Measurements from ENCODE around the gene TSC22D2.
"Not testable (repeated sequence)": the region's sequence is repeated elsewhere in the genome, so short reads cannot be mapped to it uniquely, and the experiment has no call there.

TSC22D2 gene

DNA sequence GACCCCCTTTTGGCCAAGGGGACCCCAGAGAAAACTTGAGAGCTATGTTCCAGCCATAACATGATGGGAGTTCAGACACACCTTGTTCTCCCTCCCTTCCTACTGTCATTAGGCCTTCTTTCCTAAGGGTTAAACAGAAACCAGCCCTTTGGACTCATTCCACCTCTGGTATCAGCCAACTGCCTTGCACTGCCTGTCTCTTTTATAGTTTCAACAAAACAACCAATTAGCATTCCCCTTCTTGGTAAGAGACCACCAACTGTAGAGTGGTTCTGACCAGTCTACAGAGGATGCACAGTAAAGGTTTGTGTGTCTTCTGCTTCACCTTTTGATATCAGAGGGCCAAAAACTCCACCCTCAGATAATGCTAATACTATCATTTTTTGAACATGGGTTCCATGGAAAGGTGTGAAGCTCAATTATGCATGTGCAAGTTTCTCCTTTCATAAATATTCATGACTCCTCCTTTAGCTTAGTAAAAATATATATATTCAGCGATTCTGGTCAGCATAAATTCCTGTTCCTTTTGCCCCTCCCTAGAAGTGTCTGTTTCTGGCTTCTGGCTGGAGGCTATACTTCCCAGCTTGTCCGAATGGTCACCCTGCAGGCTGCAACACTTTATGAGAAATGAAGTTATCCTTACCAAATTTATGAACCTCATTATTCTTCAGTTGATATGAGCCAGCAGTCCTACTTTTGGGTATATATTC lies 82.3 kb downstream of the TSC22D2 start:
- DNase-seq = no peak

DNA sequence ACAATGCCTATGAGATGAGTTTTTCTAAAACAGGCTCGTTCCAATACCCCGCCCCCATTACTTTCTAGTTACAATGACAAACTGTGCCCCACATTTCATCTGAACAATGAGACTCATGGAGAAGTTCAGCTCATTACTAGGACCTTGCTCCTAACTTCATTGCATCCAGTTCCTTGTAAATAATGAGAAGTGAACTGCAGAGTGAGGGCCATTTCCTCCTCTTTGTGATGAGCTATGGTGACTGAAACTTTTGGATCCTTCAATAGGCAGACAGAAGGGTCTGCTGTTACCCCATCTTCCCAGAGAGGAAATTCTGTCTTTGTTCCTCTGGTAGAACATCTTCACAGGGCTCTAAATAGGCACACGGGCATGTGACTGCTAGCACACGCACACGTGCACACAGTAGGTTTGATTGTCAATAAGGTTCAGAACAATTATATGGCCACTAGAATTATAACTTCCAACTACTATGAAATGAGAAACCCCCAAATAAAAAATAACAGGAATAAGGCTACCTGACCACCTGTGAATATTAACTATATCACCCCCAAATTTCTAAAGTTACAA lies 86.4 kb downstream of the TSC22D2 start:
- no peak for DNase-seq

DNA sequence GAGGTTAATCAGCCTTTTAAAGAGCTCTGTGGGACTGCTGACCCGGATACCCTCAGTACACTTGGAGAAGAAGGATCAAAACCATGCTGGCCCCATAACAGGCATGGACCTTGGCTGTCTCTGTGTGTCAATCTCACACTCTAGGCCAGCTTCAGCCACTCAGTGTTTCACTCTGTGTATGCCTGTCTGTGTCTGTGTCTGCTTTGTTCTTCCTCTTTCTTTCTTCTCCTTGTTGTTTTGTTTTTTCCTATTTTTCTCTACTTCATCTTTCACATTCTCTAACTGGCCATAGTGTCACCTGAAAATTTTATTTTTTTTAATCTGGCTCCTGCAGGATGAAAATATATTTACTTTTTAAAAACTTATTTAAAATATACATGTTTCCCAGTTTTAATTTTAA lies 87.1 kb downstream of the TSC22D2 start:
- DNase-seq = no peak

DNA sequence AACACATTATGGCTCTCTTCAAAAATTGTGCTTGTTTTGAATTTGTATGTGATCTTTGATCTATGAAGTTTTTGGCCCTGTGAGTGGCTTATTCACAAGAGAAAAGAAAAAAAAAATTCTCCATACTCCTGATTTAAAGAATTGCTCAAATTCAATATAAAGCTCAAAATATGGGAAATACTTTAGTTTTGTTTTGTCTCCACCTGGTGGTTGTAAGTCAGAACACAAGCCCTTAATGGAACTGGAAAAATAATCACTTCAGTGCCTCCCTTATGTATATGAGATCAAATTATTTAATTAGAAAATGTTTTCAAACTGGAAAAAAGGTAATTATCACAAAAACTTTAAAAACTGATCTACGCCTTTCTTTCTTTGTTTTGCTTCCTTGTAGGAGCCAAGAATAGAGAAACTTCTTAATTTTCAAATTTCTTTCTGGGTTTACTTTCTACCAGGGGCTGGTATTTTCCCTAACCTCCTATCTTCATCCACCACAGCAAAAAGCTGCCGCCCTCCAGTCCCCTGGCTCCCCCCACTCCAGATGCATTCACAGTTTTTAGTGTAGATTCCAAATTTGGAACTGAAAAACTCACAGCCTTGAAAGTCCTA lies 87.6 kb downstream of the TSC22D2 start:
- DNase-seq = peak; percentile 57

DNA sequence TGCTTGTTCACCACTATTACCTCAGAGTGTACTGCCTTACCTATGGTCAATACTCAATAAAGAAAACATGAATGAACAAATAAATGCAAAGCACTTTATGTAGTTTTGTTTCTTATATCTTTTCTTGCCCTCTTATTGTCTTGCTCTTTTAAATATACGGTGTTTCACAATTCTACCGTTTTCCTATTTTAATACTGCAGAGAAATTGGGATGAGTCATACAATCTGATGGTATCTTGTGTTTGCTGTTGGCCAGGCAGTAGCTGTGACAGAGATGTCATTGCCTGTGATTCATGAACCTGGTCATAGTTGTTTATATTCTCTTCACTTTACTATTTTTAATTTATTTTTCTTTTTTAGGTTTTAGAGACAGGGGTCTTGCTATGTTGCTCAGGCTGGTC lies 89.9 kb downstream of the TSC22D2 start:
- DNase-seq = peak; percentile 73

DNA sequence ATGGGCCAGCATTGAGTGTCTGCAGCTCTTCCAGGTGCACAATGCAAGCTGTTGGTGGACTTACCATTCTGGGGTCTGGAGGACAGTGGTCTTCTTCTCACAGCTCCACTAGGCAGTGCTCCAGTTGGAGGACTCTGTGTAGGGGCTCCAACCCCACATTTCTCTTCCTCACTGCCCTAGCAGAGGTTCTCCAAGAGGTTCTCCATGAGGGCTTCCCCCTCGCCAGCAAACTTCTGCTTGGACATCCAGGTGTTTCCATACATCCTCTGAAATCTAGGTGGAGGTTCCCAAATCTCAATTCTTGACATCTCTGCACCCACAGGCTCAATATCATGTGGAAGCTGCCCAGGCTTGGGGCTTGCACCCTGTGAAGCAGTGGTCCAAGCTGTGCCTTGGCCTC lies 92.9 kb downstream of the TSC22D2 start:
- DNase-seq = not testable (repeated sequence)

DNA sequence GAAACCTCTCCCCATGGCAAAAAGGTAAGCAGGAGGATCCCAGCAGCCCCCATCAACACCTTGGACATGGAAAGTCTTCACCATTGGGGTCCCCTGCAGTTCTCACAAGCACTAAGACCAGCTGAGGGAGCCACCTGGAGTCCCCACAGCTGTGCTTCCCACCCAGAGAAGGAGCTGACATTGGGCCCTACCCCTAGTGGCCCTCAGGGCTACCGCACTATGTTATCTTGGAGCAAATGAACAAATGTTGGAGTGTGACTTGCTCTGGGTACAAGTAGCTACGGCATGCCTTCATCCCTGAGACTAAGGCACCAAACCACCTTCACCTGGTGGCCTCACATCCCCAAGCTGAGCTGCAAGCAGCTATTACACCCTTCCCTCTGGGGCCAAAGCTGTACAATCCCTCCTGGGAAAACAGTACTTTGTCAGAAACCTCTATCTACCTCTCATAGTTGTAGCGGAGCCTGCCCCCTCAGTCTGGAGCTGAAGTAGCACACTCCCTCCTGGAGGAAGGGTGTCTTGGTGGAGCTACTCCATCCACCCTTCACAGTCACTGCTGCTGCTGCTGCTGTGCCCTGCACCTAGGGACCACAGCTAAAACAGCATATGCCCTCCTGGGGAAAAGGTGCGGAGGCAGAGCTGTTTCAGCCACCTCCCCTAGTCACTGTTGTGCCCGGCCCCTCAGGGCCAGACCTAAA lies 95.5 kb downstream of the TSC22D2 start:
- DNase-seq = no peak

DNA sequence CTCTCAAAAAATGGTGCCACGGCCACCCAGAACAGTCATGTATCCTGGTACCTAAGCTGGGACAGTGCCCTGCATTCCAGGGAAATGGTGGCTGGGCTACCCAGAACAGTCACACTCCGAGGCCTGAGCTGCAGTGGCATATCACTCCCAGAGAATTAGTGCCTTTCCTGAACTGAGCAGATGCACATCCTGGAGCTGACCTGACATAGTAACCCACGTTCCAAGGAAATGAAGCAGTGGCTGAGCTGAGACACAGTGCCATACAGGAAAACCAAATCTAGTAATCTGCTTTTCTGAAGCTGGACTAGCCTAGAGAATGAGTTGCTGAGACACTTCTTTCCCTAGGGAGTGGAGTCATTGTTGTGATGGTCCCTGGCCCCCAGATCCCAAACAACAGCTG lies 96.4 kb downstream of the TSC22D2 start:
- no peak for DNase-seq

DNA sequence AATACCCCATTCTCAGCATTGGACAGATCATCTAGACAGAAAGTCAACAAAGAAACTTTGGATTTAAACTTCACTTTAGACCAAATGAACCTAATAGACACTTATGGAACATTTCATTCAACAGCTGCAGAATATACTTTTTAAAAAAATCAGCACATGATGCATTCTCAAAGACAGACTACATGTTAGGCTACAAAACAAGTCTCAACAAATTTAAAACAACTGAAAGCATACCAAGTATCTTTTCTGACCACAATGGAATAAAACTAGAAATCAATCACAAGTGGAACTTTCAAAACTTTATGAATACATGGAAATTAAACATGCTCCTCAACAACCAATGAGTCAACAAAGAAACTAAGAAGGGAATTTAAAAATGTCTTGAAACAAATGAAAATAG lies 100.3 kb downstream of the TSC22D2 start:
- no peak for DNase-seq

DNA sequence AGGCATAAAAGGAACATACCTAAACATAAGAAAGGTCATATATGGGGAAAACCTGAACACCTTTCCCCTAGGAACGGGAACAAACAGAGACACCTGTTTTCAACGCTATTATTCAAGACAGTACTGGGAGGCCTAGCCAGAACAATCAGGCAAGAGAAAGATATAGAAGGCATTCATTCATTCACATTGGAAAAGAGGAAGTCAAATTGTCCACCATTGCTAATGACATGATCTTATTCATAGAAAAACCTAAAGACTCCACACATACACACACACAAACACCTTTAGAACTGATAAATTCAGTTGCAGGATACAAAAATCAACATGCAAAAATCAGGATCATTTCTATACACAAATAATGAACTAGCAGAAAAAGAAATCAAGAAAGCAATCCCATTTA lies 101.7 kb downstream of the TSC22D2 start:
- DNase-seq = no peak

DNA sequence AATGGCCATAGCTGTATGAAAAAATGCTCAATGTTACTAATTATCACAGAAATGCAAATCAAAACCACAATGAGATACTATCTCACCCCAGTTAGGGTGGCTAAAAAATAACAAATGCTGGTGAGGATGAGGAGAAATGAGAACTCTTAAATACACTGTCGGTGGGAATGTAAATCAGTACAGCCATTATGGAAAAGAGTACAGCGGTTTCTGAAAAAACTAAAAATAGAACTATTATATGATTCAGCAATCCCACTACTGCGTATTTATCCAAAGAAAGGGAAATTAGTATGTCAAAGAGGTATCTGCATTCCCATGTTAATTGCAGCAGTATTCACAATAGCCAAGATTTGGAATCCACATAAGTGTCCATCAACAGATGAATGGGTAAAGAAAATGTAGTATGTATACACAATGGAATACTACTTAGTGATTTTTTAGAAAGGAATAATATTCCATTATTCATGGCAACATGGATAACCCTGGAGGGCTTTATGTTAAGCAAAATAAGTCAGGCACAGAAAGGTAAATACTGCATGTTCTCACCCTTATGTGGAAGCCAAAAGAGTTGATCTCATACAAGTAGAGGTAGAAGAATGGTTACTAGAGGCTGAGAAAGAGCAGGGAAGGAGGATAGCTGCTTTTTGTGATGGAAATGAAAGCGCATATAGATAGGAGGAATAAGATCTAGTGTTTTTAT lies 103.2 kb downstream of the TSC22D2 start:
- DNase-seq = peak; percentile 6

DNA sequence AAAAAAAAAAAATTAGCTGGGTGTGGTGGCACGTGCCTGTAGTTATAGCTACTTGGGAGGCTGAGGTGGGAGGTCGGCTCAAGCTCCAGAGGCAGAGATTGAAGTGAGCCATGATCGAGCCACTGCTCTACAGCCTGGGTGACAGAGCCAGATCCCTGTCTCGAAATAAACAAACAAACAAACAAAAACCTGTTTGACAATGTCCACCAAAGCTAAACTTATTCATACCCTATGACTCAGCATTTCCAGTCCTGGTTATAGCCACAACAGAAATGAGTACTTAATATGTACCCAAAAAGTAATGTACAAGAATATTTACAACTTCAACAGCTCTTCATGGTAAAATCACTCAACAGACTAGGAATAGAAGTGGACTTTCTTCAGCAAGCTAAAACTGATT lies 107.1 kb downstream of the TSC22D2 start:
- no peak for DNase-seq

Measured in fibroblast of skin of back (primary cell).